B cell (primary cell): ENCODE results near the gene RSAD1. TPM values are rescaled to one million over a fixed set of nuclear protein-coding genes. Genes with fewer than 3 reads are reported as not detected.

ENCODE experiments used
- ATAC-seq: fragments of 200-7000 bp; cut with Tn5 transposase; one replicate; pipeline ENCODE4 v1.10.0; 2021; ENCODE audit warnings: low read depth, mild to moderate bottlenecking, moderate number of reproducible peaks, moderate library complexity
- CTCF ChIA-PET: fragments of 350-600 bp; sonication (Branson Sonifier 250); formaldehyde crosslinking; loops from one replicate; lab custom pipeline; 2021; ENCODE audit warnings: antibody characterized with exemption, inconsistent platforms; lab: Charles Lee
- POLR2A ChIA-PET: fragments of 350-600 bp; sonication (Branson Sonifier 250); formaldehyde crosslinking; loops from one replicate; lab custom pipeline; 2021; ENCODE audit warnings: antibody characterized with exemption; lab: Charles Lee
- DNase-seq: peaks from one replicate; pipeline ENCODE4 v3.0.0; 2013
- H2AFZ ChIP-seq: 2 replicates; pipeline ENCODE4 v1.6.1; 2012; ENCODE audit warnings: mild to moderate bottlenecking, low read depth, low read length; ENCODE audit not compliant: insufficient read depth, poor library complexity, severe bottlenecking
- H3K27ac ChIP-seq, 2 donors: 1 replicate in 1 of 2; 2 replicates in 1 of 2; pipeline ENCODE4 v1.5.1; 2012 to 2013; ENCODE audit warnings: low read length in 2 of 2, mild to moderate bottlenecking in 2 of 2, moderate library complexity in 1 of 2
- H3K27me3 ChIP-seq, 4 experiments: fragments of 200-600 bp in 1 of 4; sonication (generic) in 1 of 4; replicated peaks in 1 of 4; 1 replicate in 2 of 4; 2 replicates in 2 of 4; pipeline versions ENCODE4 v1.6.1 to v1.7.0; 2013 to 2016; ENCODE audit warnings: low read length in 3 of 4, mild to moderate bottlenecking in 2 of 4, mixed read lengths in 1 of 4, moderate library complexity in 1 of 4; ENCODE audit not compliant: insufficient read depth in 4 of 4, control insufficient read depth in 3 of 4; ENCODE audit errors: control extremely low read depth in 1 of 4
- H3K36me3 ChIP-seq, 2 experiments: replicated peaks in 1 of 2; 1 replicate in 1 of 2; 2 replicates in 1 of 2; pipeline versions ENCODE4 v1.6.1 to v1.7.1; 2013; ENCODE audit warnings: low read length in 1 of 2; ENCODE audit not compliant: insufficient read depth in 2 of 2, control insufficient read depth in 1 of 2; ENCODE audit errors: control extremely low read depth in 1 of 2, extremely low read depth in 1 of 2
- H3K4me1 ChIP-seq, 2 donors: fragments of 200-600 bp in 1 of 2; sonication (generic) in 1 of 2; 1 replicate in 1 of 2; 2 replicates in 1 of 2; pipeline versions ENCODE4 v1.5.1 to v1.6.1; 2013 to 2017; ENCODE audit warnings: low read length in 2 of 2; ENCODE audit not compliant: control insufficient read depth in 2 of 2, insufficient read depth in 2 of 2
- H3K4me2 ChIP-seq: replicated peaks from 2 replicates; pipeline ENCODE3; 2012; ENCODE audit warnings: mild to moderate bottlenecking, low read depth, low read length; ENCODE audit not compliant: poor library complexity, severe bottlenecking
- H3K4me3 ChIP-seq, 5 experiments: fragments of 200-600 bp in 1 of 5; sonication (generic) in 1 of 5; 1 replicate in 3 of 5; 2 replicates in 2 of 5; pipeline versions ENCODE4 v1.5.1 to v1.7.0; 2011 to 2016; ENCODE audit warnings: low read length in 4 of 5, mild to moderate bottlenecking in 4 of 5, low read depth in 2 of 5, control low read depth in 1 of 5, moderate library complexity in 1 of 5; ENCODE audit not compliant: insufficient read depth in 1 of 5; ENCODE audit errors: control extremely low read depth in 1 of 5, extremely low read depth in 1 of 5
- H3K79me2 ChIP-seq: fragments of 200-600 bp; sonication (generic); one replicate; pipeline ENCODE4 v1.6.0; 2016; ENCODE audit warnings: low read length; ENCODE audit not compliant: control insufficient read depth, insufficient read depth
- H3K9ac ChIP-seq: fragments of 200-600 bp; sonication (generic); 2 replicates; pipeline ENCODE4 v1.6.1; 2017; ENCODE audit warnings: mild to moderate bottlenecking, low read length, moderate library complexity
- H3K9me3 ChIP-seq, 3 donors: one replicate each; pipeline versions ENCODE4 v1.6.1 to v1.7.1; 2013; ENCODE audit warnings: low read length in 2 of 3; ENCODE audit not compliant: control insufficient read depth in 2 of 3, insufficient read depth in 1 of 3; ENCODE audit errors: control extremely low read depth in 1 of 3
- H4K20me1 ChIP-seq: 2 replicates; pipeline ENCODE4 v1.6.0; 2012; ENCODE audit warnings: mild to moderate bottlenecking, low read length; ENCODE audit not compliant: insufficient read depth, control insufficient read depth, poor library complexity, severe bottlenecking
- H3K27ac Mint-ChIP-seq: one replicate; pipeline ENCODE4 v1.8.0; 2021; ENCODE audit warnings: mixed read lengths
- H3K27me3 Mint-ChIP-seq: one replicate; pipeline ENCODE4 v1.8.0; 2021; ENCODE audit warnings: mixed read lengths
- H3K4me1 Mint-ChIP-seq: one replicate; pipeline ENCODE4 v1.8.0; 2021; ENCODE audit warnings: mixed read lengths
- H3K4me3 Mint-ChIP-seq: one replicate; pipeline ENCODE4 v1.8.0; 2021; ENCODE audit warnings: mixed read lengths
- H3K9me3 Mint-ChIP-seq: one replicate; pipeline ENCODE4 v1.8.0; 2022; ENCODE audit warnings: mixed read lengths; ENCODE audit not compliant: insufficient read depth
- EZH2 ChIP-seq: IDR thresholded peaks from 2 replicates; pipeline ENCODE4 v1.6.1; 2012; ENCODE audit warnings: borderline replicate concordance, low read depth, mild to moderate bottlenecking, moderate library complexity, low read length; ENCODE audit not compliant: insufficient read depth, poor library complexity, severe bottlenecking
- WGBS: methylation state at CpG from one replicate; pipeline ENCODE4 v1.1.5; 2013; ENCODE audit warnings: missing lambda C conversion rate; ENCODE audit not compliant: insufficient coverage; 5-methylcytosine and 5-hydroxymethylcytosine counted together
- intact Hi-C: fragments of 100-400 bp; cut with micrococcal nuclease; formaldehyde crosslinking; loops from one replicate; pipeline ENCODE4 v1.10.0; 2022
- polyA plus RNA-seq: library from polyadenylated mRNA; depleted of rRNA; stranded (reverse); fragments of >200 nt; gene quantifications from 2 replicates; pipeline ENCODE4 v1.2.3, GENCODE V29; 2012
- total RNA-seq, 2 donors: library from RNA; stranded (reverse); fragments of 120-200 nt in 1 of 2; gene quantifications; 1 replicate in 1 of 2; 2 replicates in 1 of 2; pipeline versions ENCODE4 v1.2.3 to v1.2.4, GENCODE V29; 2013 to 2022
- TF ChIP-seq, protein P1 (sequence below): fragments of 200-600 bp; IDR thresholded peaks from one replicate; pipeline ENCODE4 v1.8.0; 2022; ENCODE audit warnings: antibody characterized with exemption, mild to moderate bottlenecking

Gene RSAD1
- total and polyA plus RNA-seq, 2 donors (not counting 1 experiment from before 2014, with no cell fraction given) = 53.4 to 63.9 TPM

DNA sequence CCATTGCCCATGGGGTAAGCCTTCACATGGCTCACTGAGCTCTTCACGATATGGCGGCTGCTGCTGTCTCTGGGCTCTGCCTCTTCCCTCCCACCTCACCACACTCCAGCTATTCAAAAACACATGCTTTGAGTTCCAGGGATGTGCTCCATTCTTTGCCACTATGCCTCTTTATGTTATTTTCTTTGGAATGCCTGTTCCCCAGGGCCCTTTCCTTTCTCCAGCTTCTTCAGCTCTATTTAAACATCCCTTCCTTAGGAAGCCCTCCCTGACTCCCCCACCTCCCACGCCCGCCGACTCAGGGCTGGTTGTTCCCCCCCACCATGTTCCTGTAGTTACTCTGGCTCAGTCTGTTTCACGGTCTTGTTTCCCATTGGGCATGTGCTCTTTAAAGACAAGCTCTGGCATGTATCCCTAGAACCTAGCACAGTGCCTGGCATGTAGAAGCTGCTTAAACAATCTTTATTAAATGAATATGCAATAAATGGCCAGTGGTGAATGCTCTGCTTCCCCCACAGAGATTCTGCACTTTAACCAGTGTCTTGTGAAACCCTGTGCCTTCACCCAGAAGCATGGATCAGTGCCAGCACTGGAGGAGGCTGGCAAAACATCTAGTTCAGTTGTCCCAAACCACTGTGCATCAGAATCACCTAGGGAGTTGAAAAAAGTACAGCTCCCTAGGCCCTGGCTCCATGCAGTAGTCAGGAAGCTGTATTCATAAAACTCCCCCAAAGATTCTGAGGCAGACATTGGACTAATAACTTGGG lies 36.5 kb downstream of the RSAD1 start:
- Histone ChIP-seq H3K79me2 (no peaks in the 10 kb centered on the region), H3K4me1 (peaks cover 0 to 5% of the 10 kb centered on the region in 2 donors), H3K27ac (no peak overlapping the region), H2AFZ (no peak overlapping the region), H3K27me3 (no peaks in the 10 kb centered on the region), H3K36me3 (no peaks in the 10 kb centered on the region), H3K9ac (no peak overlapping the region), H3K4me2 (no peak overlapping the region), H4K20me1 (no peaks in the 10 kb centered on the region), H3K9me3 (no peaks in the 10 kb centered on the region), H3K4me3 (no peak overlapping the region)
- Mint-ChIP-seq H3K9me3 (no peaks in the 10 kb centered on the region), H3K4me1 (peaks cover 11% of the 10 kb centered on the region), H3K4me3 (no peak overlapping the region), H3K27me3 (no peaks in the 10 kb centered on the region), H3K27ac (no peak overlapping the region)
- POLR2A ChIA-PET = no interaction called here
- CTCF ChIA-PET = interaction anchor here (0.7 to 0.8 kb wide), 2 partner anchors 11 to 62 kb away, joined by 3 read pairs; no protein-coding TSS in a partner anchor
- 94% methylated on average over 5 of the region's 6 CpGs for WGBS
- no peak for DNase-seq
- no peak for TF ChIP-seq EZH2
- TF ChIP-seq, protein P1, sequence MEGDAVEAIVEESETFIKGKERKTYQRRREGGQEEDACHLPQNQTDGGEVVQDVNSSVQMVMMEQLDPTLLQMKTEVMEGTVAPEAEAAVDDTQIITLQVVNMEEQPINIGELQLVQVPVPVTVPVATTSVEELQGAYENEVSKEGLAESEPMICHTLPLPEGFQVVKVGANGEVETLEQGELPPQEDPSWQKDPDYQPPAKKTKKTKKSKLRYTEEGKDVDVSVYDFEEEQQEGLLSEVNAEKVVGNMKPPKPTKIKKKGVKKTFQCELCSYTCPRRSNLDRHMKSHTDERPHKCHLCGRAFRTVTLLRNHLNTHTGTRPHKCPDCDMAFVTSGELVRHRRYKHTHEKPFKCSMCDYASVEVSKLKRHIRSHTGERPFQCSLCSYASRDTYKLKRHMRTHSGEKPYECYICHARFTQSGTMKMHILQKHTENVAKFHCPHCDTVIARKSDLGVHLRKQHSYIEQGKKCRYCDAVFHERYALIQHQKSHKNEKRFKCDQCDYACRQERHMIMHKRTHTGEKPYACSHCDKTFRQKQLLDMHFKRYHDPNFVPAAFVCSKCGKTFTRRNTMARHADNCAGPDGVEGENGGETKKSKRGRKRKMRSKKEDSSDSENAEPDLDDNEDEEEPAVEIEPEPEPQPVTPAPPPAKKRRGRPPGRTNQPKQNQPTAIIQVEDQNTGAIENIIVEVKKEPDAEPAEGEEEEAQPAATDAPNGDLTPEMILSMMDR = no peak
- intact Hi-C loops = no loop called here
- ATAC-seq = no peak

DNA sequence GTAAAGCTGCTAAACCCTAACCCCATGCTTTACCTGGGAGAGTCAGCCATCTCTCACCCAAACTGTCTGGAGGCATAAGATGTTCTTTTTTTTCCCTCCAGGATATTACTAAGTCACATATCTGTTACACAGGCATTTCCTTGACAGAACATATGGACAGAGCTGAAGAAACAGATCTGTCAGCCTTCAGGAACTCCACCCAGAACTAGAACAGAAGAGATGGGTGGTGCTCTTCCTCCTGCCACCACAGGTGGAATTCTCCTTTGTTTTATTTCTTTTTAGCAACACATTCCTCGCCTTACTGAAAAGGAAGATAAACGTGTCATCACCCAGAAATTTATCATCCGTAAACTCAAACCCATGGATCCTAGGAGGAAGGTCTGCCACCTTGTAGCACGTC lies 38.4 kb downstream of the RSAD1 start:
- no peaks in the 10 kb centered on the region for H3K9me3 ChIP-seq
- H3K36me3 ChIP-seq = no peaks in the 10 kb centered on the region
- Mint-ChIP-seq H3K4me1 (no peaks in the 10 kb centered on the region), H3K9me3 (no peaks in the 10 kb centered on the region), H3K27me3 (no peaks in the 10 kb centered on the region), H3K4me3 (no peak overlapping the region), H3K27ac (no peak overlapping the region)
- 83% methylated on average over 4 of the region's 4 CpGs for WGBS
- no peak for TF ChIP-seq EZH2
- TF ChIP-seq, protein P1 = no peak
- H3K79me2 ChIP-seq = no peaks in the 10 kb centered on the region
- ATAC-seq (no peak), DNase-seq (no peak)
- intact Hi-C loops = no loop called here
- POLR2A ChIA-PET = no interaction called here
- no peak overlapping the region for H3K4me2 ChIP-seq
- H3K27ac ChIP-seq = no peak overlapping the region
- H4K20me1 ChIP-seq = no peaks in the 10 kb centered on the region
- H3K4me1 ChIP-seq = no peaks in the 10 kb centered on the region
- H2AFZ ChIP-seq = no peak overlapping the region
- CTCF ChIA-PET = interaction anchor here (1.8 kb wide), 1 partner anchor 34 kb away, joined by 4 read pairs; no protein-coding TSS in a partner anchor
- H3K4me3 ChIP-seq = no peak overlapping the region
- H3K9ac ChIP-seq = no peak overlapping the region
- no peaks in the 10 kb centered on the region for H3K27me3 ChIP-seq
